ENCODE results near the gene CYBC1.

DNA sequence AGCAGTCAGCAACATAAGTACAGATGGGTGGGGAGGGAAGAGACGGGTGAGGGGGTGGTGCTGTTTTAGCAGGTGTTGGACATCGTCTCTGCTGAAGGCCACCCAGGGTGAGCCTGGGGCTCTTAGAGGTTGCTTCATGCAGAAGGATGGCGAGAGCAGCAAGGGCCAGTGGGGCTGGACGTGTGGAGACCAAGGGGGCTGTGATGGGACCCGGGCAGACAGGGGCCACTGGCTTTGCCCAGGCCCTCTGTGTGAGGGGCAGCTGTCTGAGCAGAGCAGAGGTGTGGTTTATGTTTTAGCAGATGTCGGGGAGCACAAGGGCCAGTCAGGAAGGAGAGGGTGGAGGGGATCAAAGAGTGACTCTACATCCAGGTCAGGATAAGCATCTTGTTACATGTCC lies 12.8 kb upstream of the CYBC1 start:
- no peak for TF ChIP-seq POLR2A (IDR thresholded peaks at IDR 0.05)
- TF ChIP-seq, protein P1, sequence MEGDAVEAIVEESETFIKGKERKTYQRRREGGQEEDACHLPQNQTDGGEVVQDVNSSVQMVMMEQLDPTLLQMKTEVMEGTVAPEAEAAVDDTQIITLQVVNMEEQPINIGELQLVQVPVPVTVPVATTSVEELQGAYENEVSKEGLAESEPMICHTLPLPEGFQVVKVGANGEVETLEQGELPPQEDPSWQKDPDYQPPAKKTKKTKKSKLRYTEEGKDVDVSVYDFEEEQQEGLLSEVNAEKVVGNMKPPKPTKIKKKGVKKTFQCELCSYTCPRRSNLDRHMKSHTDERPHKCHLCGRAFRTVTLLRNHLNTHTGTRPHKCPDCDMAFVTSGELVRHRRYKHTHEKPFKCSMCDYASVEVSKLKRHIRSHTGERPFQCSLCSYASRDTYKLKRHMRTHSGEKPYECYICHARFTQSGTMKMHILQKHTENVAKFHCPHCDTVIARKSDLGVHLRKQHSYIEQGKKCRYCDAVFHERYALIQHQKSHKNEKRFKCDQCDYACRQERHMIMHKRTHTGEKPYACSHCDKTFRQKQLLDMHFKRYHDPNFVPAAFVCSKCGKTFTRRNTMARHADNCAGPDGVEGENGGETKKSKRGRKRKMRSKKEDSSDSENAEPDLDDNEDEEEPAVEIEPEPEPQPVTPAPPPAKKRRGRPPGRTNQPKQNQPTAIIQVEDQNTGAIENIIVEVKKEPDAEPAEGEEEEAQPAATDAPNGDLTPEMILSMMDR (IDR thresholded peaks at IDR 0.05): no peak

All from tibial nerve (tissue), 3 donors.